ENCODE data around the gene STARD7.

GRCh38 chr2:96249654-96250053 is 41.0 kb upstream of the STARD7 start:
- TF ChIP-seq, protein P1, sequence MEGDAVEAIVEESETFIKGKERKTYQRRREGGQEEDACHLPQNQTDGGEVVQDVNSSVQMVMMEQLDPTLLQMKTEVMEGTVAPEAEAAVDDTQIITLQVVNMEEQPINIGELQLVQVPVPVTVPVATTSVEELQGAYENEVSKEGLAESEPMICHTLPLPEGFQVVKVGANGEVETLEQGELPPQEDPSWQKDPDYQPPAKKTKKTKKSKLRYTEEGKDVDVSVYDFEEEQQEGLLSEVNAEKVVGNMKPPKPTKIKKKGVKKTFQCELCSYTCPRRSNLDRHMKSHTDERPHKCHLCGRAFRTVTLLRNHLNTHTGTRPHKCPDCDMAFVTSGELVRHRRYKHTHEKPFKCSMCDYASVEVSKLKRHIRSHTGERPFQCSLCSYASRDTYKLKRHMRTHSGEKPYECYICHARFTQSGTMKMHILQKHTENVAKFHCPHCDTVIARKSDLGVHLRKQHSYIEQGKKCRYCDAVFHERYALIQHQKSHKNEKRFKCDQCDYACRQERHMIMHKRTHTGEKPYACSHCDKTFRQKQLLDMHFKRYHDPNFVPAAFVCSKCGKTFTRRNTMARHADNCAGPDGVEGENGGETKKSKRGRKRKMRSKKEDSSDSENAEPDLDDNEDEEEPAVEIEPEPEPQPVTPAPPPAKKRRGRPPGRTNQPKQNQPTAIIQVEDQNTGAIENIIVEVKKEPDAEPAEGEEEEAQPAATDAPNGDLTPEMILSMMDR (IDR thresholded peaks at IDR 0.05; ENCODE audit: low read depth, low read length, missing input control), result no peak
- TF ChIP-seq, protein P2, sequence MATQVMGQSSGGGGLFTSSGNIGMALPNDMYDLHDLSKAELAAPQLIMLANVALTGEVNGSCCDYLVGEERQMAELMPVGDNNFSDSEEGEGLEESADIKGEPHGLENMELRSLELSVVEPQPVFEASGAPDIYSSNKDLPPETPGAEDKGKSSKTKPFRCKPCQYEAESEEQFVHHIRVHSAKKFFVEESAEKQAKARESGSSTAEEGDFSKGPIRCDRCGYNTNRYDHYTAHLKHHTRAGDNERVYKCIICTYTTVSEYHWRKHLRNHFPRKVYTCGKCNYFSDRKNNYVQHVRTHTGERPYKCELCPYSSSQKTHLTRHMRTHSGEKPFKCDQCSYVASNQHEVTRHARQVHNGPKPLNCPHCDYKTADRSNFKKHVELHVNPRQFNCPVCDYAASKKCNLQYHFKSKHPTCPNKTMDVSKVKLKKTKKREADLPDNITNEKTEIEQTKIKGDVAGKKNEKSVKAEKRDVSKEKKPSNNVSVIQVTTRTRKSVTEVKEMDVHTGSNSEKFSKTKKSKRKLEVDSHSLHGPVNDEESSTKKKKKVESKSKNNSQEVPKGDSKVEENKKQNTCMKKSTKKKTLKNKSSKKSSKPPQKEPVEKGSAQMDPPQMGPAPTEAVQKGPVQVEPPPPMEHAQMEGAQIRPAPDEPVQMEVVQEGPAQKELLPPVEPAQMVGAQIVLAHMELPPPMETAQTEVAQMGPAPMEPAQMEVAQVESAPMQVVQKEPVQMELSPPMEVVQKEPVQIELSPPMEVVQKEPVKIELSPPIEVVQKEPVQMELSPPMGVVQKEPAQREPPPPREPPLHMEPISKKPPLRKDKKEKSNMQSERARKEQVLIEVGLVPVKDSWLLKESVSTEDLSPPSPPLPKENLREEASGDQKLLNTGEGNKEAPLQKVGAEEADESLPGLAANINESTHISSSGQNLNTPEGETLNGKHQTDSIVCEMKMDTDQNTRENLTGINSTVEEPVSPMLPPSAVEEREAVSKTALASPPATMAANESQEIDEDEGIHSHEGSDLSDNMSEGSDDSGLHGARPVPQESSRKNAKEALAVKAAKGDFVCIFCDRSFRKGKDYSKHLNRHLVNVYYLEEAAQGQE (IDR thresholded peaks at IDR 0.05), result no peak
- no peak for TF ChIP-seq FOXA2 (IDR thresholded peaks at IDR 0.05)
- TF ChIP-seq, protein P3, sequence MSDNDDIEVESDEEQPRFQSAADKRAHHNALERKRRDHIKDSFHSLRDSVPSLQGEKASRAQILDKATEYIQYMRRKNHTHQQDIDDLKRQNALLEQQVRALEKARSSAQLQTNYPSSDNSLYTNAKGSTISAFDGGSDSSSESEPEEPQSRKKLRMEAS (IDR thresholded peaks at IDR 0.05), result no peak
- TF ChIP-seq TAF1 (conservative IDR thresholded peaks at IDR 0.05), result no peak
- TF ChIP-seq GABPA (IDR thresholded peaks at IDR 0.05 in 1 of 2, conservative IDR thresholded peaks at IDR 0.05 in 1 of 2), result no peak
- TF ChIP-seq, protein P4, sequence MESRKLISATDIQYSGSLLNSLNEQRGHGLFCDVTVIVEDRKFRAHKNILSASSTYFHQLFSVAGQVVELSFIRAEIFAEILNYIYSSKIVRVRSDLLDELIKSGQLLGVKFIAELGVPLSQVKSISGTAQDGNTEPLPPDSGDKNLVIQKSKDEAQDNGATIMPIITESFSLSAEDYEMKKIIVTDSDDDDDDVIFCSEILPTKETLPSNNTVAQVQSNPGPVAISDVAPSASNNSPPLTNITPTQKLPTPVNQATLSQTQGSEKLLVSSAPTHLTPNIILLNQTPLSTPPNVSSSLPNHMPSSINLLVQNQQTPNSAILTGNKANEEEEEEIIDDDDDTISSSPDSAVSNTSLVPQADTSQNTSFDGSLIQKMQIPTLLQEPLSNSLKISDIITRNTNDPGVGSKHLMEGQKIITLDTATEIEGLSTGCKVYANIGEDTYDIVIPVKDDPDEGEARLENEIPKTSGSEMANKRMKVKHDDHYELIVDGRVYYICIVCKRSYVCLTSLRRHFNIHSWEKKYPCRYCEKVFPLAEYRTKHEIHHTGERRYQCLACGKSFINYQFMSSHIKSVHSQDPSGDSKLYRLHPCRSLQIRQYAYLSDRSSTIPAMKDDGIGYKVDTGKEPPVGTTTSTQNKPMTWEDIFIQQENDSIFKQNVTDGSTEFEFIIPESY (IDR thresholded peaks at IDR 0.05), result no peak
- no peak for TF ChIP-seq RAD21 (IDR thresholded peaks at IDR 0.05)
- no peak for TF ChIP-seq RXRA (IDR thresholded peaks at IDR 0.05)
- no peak for TF ChIP-seq JUND (IDR thresholded peaks at IDR 0.05)
- TF ChIP-seq SP1 (IDR thresholded peaks at IDR 0.05), result no peak
- no peak for TF ChIP-seq EGR1 (IDR thresholded peaks at IDR 0.05; ENCODE audit: low read depth in 2 of 2)
- TF ChIP-seq YY1 (IDR thresholded peaks at IDR 0.05), result no peak
- TF ChIP-seq NR2F2 (IDR thresholded peaks at IDR 0.05), result no peak

Measured in liver (tissue), 3 donors.